Gastrocnemius medialis (tissue), 4 donors: ENCODE measurements around the gene MRPL40. TPM values are rescaled to one million over a fixed set of nuclear protein-coding genes. Genes with fewer than 3 reads are reported as not detected.

Source experiments
- ATAC-seq, 2 donors: fragments of 150-250 bp; one replicate each; pipeline ENCODE4 v1.9.1; 2016
- DNase-seq, 2 donors: peaks; one replicate each; pipeline ENCODE4 v3.0.0-alpha.2; 2019
- H3K27ac ChIP-seq, 4 donors: fragments of 200-600 bp; sonication (generic); 1 replicate in 1 of 4; 2 replicates in 3 of 4; pipeline ENCODE4 v1.5.1; 2016 to 2018; ENCODE audit warnings: mild to moderate bottlenecking in 2 of 4, moderate library complexity in 1 of 4
- H3K27me3 ChIP-seq, 3 donors: fragments of 200-600 bp; sonication (generic) in 2 of 3; 1 replicate in 1 of 3; 2 replicates in 2 of 3; pipeline versions ENCODE4 v1.5.1 to v1.6.0; 2016 to 2019; ENCODE audit warnings: mild to moderate bottlenecking in 1 of 3, moderate library complexity in 1 of 3
- H3K36me3 ChIP-seq, 2 donors: fragments of 200-600 bp; sonication (generic) in 1 of 2; one replicate each; pipeline ENCODE4 v1.5.1; 2017 to 2018
- H3K4me1 ChIP-seq, 2 donors: fragments of 200-600 bp; sonication (generic) in 1 of 2; one replicate each; pipeline ENCODE4 v1.5.1; 2016 to 2017; ENCODE audit warnings: mild to moderate bottlenecking in 2 of 2
- H3K4me3 ChIP-seq, 4 donors: fragments of 200-600 bp; sonication (generic) in 3 of 4; 1 replicate in 1 of 4; 2 replicates in 3 of 4; pipeline ENCODE4 v1.5.1; 2016 to 2019; ENCODE audit warnings: mild to moderate bottlenecking in 2 of 4
- H3K9me3 ChIP-seq, 3 donors: fragments of 200-600 bp; sonication (generic) in 2 of 3; 1 replicate in 1 of 3; 2 replicates in 2 of 3; pipeline ENCODE4 v1.5.1; 2016 to 2019
- POLR2A ChIP-seq, 2 donors: fragments of 450-650 bp; IDR thresholded peaks; one replicate each; pipeline ENCODE4 v1.6.1; 2017; ENCODE audit warnings: antibody characterized with exemption in 2 of 2, mild to moderate bottlenecking in 2 of 2, moderate library complexity in 2 of 2
- in situ Hi-C, 4 donors: fragments of 200-750 bp; cut with MboI; loops; one replicate each; pipeline versions ENCODE4 v1.15.0 to v1.8.0; 2017; ENCODE audit warnings: low sequenced_read_pairs in 4 of 4
- intact Hi-C: fragments of 100-400 bp; cut with DNase I; formaldehyde crosslinking; loops from one replicate; pipeline ENCODE4 v1.15.1; 2023; ENCODE audit warnings: low total_unique reads
- total RNA-seq, 4 donors: library from RNA; depleted of rRNA; stranded (reverse); fragments of >200 nt; gene quantifications; one replicate each; pipeline versions ENCODE4 v1.1.0 to v1.2.3, GENCODE V29; 2016
- TF ChIP-seq, protein P1 (sequence below), 5 experiments: fragments of 450-650 bp in 3 of 5; fragments of 200-600 bp in 2 of 5; sonication (generic) in 2 of 5; IDR thresholded peaks in 4 of 5; conservative IDR thresholded peaks in 1 of 5; 1 replicate in 4 of 5; 2 replicates in 1 of 5; pipeline ENCODE4 v1.5.1; 2016 to 2019; ENCODE audit warnings: antibody characterized with exemption in 5 of 5, mild to moderate bottlenecking in 3 of 5, moderate library complexity in 3 of 5

Gene MRPL40
- total RNA-seq, 4 donors from 2014 or later = 53.8 to 75.1 (median 61.5) TPM

DNA sequence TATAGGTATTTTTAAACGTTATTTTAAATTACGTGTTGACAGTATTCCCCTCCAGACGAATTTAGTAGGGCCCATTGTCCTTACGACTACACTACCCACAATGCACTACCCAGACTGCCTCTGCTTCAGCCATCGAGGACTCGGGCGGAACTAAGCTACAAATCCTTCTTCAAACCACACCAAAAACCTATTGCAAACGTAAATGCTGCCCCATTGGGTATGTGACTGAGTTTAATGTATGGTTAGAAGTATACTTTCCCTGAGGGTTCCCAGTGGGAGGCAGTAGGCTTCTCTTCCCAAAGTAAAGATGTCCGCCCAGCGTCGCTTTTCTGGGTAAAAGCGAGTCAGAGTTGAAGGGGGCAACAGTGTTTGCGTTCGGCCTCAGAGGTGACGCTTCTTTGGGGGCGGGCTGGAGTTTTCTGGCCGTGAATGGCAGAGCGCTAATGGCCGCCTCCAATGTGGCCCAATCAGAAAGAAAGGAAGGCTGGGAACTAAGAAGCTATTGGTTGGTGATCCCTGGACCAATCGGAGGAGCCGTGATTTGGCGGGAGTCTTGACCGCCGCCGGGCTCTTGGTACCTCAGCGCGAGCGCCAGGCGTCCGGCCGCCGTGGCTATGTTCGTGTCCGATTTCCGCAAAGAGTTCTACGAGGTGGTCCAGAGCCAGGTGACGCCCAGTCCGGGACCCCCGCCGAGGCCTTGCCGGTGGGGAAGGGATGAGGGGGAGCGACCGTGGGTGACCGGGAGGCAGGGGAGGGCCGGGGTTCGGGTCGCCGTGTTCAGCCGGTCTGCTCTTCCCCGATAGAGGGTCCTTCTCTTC is 47.2 kb downstream of the MRPL40 start, which contains the start of gene CDC45:
Gene CDC45, plus strand, starts transcription at position 566 of the 818 bp plus-strand sequence. Its CDS starts 49 bp downstream, at position 615.
- ATAC-seq (peak; percentile 92 to 95), DNase-seq (peak; percentile 96 to 97)
- Histone ChIP-seq H3K27me3 (no peaks in the 10 kb centered on the region), H3K27ac (peak within 1 kb of the TSS; percentile 90 to 98 (median 97)), H3K4me3 (peak within 1 kb of the TSS; percentile 63 to 78 (median 70)), H3K4me1 (peaks cover 33 to 35% of the 10 kb centered on the region in 2 donors), H3K9me3 (no peaks in the 10 kb centered on the region), H3K36me3 (peaks cover 0 to 10% of the 10 kb centered on the region in 2 donors)
- TF ChIP-seq, protein P1, sequence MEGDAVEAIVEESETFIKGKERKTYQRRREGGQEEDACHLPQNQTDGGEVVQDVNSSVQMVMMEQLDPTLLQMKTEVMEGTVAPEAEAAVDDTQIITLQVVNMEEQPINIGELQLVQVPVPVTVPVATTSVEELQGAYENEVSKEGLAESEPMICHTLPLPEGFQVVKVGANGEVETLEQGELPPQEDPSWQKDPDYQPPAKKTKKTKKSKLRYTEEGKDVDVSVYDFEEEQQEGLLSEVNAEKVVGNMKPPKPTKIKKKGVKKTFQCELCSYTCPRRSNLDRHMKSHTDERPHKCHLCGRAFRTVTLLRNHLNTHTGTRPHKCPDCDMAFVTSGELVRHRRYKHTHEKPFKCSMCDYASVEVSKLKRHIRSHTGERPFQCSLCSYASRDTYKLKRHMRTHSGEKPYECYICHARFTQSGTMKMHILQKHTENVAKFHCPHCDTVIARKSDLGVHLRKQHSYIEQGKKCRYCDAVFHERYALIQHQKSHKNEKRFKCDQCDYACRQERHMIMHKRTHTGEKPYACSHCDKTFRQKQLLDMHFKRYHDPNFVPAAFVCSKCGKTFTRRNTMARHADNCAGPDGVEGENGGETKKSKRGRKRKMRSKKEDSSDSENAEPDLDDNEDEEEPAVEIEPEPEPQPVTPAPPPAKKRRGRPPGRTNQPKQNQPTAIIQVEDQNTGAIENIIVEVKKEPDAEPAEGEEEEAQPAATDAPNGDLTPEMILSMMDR (IDR thresholded peaks at IDR 0.05 in 4 of 5, conservative IDR thresholded peaks at IDR 0.05 in 1 of 5) = no peak
- no peak for TF ChIP-seq POLR2A (IDR thresholded peaks at IDR 0.05)
- in situ Hi-C loops = loop anchor here in 1 of 4 donors (10.0 kb wide), 1 partner anchor 145 kb away; no protein-coding TSS in a partner anchor
- intact Hi-C loops = loop anchor here (1.0 to 2.0 kb wide), 7 partner anchors 32 to 357 kb away; partner anchors contain the start of genes C22orf39, CLTCL1, DGCR2 and ESS2

DNA sequence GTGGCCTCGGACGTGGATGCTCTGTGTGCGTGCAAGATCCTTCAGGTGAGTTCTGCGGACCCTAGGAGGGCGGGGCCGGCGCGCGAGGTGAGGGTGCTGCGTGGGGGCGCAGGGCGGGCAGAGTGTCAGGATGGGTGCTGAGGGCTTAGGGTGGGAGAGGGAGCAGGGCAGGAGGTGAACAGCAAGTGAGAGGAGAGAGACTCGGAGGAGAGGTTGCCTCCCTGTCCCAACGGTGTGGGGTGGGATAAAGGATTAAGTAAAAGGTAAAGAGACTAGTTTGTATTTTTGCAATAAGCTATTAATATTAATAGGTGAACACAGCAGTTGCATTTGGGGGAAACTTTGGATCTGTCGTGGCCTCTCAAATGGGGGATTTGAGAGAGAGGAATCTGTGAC is 47.8 kb downstream of the MRPL40 start:
- peaks cover 32 to 33% of the 10 kb centered on the region in 2 donors for H3K4me1 ChIP-seq
- peaks cover 0 to 4% of the 10 kb centered on the region in 2 donors for H3K36me3 ChIP-seq
- no peak for TF ChIP-seq POLR2A (IDR thresholded peaks at IDR 0.05)
- TF ChIP-seq, protein P1 (IDR thresholded peaks at IDR 0.05 in 4 of 5, conservative IDR thresholded peaks at IDR 0.05 in 1 of 5) = no peak
- no peaks in the 10 kb centered on the region for H3K9me3 ChIP-seq
- intact Hi-C loops (no loop called here), in situ Hi-C loops (loop anchor here in 1 of 4 donors (10.0 kb wide), 1 partner anchor 145 kb away; no protein-coding TSS in a partner anchor)
- H3K27ac ChIP-seq = no peak overlapping the region
- no peak for DNase-seq
- peak overlapping the region; percentile 63 to 78 (median 68) for H3K4me3 ChIP-seq
- no peaks in the 10 kb centered on the region for H3K27me3 ChIP-seq
- no peak for ATAC-seq

DNA sequence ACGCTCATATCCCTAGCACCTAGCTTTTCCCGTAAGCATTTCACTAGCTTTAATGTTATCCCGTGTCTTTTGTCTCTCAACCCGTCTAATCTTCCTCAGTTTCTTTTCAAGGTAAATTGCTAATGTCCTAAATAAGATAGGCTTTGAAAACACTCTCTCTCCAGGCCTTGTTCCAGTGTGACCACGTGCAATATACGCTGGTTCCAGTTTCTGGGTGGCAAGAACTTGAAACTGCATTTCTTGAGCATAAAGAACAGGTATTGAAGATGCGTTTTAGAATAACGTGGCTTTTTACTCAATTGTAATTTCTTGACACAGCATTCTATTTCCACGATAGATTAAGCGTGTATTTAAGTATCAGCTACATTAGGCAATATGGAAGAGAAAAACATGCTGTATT is 48.4 kb downstream of the MRPL40 start:
- Histone ChIP-seq H3K4me3 (no peak overlapping the region), H3K27me3 (no peaks in the 10 kb centered on the region), H3K9me3 (no peaks in the 10 kb centered on the region), H3K36me3 (no peaks in the 10 kb centered on the region), H3K27ac (no peak overlapping the region), H3K4me1 (peaks cover 26 to 28% of the 10 kb centered on the region in 2 donors)
- ATAC-seq = no peak
- in situ Hi-C loops (loop anchor here in 1 of 4 donors (10.0 kb wide), 1 partner anchor 144 kb away; no protein-coding TSS in a partner anchor), intact Hi-C loops (no loop called here)
- no peak for DNase-seq
- TF ChIP-seq, protein P1 (IDR thresholded peaks at IDR 0.05 in 4 of 5, conservative IDR thresholded peaks at IDR 0.05 in 1 of 5) = no peak
- no peak for TF ChIP-seq POLR2A (IDR thresholded peaks at IDR 0.05)

DNA sequence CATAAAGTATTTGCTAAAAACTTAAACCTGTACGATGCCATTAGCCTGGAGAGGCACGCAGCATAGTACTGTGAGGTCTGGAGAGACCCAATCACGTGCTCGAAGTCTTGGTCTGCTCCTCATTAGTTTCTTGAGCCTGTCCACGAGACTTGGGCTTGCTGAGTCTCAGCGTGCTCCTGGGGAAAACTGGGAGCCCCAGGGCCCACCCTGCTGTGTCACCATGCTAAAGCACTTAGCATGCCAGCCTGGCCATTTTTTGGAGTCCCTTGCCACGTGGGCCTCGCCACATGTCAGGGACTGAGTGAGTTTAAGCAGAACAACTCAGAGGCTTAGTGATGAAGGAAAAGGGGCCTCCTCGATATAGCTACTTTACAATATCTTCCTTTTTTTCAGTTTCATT is 50.0 kb downstream of the MRPL40 start:
- no peak overlapping the region for H3K27ac ChIP-seq
- ATAC-seq (no peak), DNase-seq (no peak)
- no peaks in the 10 kb centered on the region for H3K9me3 ChIP-seq
- H3K27me3 ChIP-seq = no peaks in the 10 kb centered on the region
- H3K36me3 ChIP-seq = no peaks in the 10 kb centered on the region
- TF ChIP-seq POLR2A (IDR thresholded peaks at IDR 0.05) = no peak
- TF ChIP-seq, protein P1 (IDR thresholded peaks at IDR 0.05 in 4 of 5, conservative IDR thresholded peaks at IDR 0.05 in 1 of 5) = no peak
- H3K4me3 ChIP-seq = no peak overlapping the region
- intact Hi-C loops (no loop called here), in situ Hi-C loops (loop anchor here in 1 of 4 donors (10.0 kb wide), 1 partner anchor 143 kb away; no protein-coding TSS in a partner anchor)
- H3K4me1 ChIP-seq = peaks cover 13% of the 10 kb centered on the region in 2 donors
